ENCODE data around the gene SLC7A10.
A peak's percentile ranks its signal among the peaks of the same experiment; 100 is the strongest.
"Not testable (repeated sequence)": the region's sequence is repeated elsewhere in the genome, so short reads cannot be mapped to it uniquely, and the experiment has no call there.

Gene SLC7A10

DNA sequence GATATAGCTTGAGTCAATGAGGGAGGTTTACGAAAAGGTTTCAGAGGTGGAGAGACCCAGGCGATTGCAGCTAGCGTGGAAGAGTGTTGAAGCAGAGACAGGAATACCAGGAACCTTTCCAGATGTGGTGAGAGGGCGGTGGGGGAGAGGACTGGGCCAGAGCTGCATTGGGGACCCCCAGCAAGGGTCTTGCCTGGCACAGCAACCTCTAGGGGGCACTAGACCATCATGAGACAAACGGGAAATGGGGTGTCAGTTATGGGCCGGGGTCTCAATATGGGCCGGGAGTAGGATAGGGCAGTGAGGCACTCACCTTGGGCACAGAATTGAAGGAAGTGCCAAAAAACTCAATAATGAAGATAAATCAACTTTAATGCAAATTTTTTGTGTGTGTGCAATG lies 33.6 kb downstream of the SLC7A10 start:
- TF ChIP-seq, protein P1, sequence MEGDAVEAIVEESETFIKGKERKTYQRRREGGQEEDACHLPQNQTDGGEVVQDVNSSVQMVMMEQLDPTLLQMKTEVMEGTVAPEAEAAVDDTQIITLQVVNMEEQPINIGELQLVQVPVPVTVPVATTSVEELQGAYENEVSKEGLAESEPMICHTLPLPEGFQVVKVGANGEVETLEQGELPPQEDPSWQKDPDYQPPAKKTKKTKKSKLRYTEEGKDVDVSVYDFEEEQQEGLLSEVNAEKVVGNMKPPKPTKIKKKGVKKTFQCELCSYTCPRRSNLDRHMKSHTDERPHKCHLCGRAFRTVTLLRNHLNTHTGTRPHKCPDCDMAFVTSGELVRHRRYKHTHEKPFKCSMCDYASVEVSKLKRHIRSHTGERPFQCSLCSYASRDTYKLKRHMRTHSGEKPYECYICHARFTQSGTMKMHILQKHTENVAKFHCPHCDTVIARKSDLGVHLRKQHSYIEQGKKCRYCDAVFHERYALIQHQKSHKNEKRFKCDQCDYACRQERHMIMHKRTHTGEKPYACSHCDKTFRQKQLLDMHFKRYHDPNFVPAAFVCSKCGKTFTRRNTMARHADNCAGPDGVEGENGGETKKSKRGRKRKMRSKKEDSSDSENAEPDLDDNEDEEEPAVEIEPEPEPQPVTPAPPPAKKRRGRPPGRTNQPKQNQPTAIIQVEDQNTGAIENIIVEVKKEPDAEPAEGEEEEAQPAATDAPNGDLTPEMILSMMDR (IDR thresholded peaks at IDR 0.05; ENCODE audit: insufficient read depth, low read depth, low read length, missing control alignments) = no peak
- no peak for DNase-seq (ENCODE audit: low read depth)
- no peak overlapping the region for H3K4me3 ChIP-seq (ENCODE audit: low read length)

DNA sequence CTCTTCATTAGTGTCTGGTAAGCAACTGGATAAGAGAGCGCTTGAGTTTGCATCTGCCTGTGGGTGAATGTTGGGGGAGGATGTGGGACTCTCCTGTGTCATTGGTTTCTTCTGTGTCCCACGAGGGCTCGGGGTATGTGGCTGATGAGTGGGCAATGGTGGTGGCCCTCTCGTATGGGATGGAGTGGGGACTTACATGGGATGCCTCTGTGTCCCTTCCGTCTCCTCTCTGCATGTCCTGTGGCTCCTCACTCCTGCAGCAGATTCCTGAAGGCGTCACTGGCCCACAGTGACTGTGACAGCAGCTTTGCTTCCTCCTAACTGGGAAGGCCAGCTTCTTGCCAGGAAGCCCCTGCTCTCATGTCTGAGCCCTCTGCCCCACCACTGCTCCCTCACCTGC lies 34.1 kb downstream of the SLC7A10 start:
- TF ChIP-seq, protein P1 (IDR thresholded peaks at IDR 0.05; ENCODE audit: insufficient read depth, low read depth, low read length, missing control alignments) = no peak
- no peak overlapping the region for H3K4me3 ChIP-seq (ENCODE audit: low read length)
- no peak for DNase-seq (ENCODE audit: low read depth)

DNA sequence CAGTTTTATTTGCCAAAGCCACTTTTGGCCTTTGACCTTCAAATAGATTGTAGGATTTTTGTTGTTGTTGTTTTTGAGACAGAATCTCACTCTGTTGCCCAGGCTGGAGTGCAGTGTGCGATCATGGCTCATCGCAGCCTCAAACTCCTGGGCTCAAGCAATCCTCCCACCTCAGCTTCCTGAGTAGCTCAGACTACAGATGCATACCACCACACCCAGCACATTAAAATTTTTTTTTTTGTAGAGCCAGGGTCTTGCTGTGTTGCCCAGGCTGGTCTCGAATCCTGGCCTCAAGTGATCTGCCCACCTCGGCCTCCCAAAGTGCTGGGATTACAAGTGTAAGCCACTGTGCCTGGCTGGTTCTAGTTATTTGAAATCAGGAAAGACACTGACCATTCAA lies 34.6 kb downstream of the SLC7A10 start:
- DNase-seq (ENCODE audit: low read depth); H3K4me3 ChIP-seq (ENCODE audit: low read length): not testable (repeated sequence)

DNA sequence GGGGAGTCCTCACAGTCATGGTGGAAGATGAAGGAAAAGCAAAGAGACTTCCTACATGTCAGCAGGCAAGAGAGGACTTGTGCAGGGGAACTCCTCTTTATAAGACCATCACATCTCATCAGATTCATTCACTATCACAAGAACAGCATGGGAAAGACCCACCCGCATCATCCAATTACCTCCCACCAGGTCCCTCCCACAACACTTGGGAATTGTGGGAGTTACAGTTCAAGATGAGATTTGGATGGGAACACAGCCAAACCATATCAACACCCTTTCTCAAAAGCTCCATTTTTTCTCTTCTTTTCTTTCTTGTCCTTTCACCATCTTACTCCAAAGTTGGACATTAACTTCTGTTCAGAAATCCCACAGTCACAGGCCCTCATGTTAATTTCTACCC lies 36.2 kb downstream of the SLC7A10 start:
- no peak for DNase-seq (ENCODE audit: low read depth)
- TF ChIP-seq, protein P1 (IDR thresholded peaks at IDR 0.05; ENCODE audit: insufficient read depth, low read depth, low read length, missing control alignments) = no peak
- H3K4me3 ChIP-seq (ENCODE audit: low read length) = no peak overlapping the region

DNA sequence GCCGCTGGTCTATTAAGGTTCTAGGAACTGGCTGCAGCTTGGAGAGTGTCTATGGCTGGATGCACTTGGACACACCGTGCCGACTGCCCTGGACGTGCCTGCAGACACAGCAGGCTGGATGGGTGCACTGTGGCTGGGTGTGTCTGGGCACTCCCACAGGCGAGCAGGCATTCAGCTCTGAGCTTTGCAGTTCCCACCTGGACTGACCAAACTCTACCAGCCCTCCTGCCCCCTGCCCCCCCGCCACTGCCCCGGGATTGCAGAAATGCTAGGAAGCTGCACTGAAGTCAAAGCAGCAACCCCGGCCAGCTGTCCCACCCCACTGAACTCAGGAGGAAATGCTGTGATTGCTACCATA lies 38.5 kb downstream of the SLC7A10 start:
- DNase-seq (ENCODE audit: low read depth) = no peak

DNA sequence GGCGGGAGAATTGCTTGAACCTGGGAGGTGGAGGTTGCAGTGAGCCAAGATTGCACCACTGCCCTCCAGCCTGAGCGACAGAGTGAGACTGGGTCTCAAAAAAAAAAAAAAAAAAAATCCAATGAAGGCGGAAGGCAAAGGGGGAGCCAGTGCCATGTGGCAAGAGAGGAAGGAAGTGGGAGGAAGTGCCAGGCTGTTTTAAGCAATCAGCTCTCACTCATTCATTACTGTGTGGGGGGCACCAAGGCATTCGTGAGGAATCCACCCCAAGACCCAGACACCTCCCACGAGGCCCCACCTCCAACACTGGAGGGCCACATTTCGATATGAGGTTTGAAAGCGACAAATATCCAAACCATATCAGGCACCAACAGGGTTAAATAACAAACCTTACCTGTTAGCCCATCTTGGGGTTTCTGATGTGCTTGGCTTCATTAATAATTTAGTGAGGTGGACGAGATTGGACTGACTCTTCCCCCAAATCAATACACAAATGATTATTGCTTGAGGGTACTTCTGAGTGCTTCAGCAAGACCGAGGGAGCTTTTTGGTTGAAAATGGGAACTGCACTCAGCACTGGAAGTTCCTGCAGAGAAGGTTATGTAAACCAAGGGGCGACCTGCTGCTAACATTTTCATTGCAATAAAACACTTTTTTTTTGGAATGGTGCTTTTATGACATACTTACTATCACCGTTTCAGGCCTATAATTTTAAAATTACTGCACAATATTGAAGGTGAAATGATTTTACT lies 39.0 kb downstream of the SLC7A10 start:
- TF ChIP-seq, protein P1 (IDR thresholded peaks at IDR 0.05; ENCODE audit: insufficient read depth, low read depth, low read length, missing control alignments) = no peak
- no peak overlapping the region for H3K4me3 ChIP-seq (ENCODE audit: low read length)
- no peak for DNase-seq (ENCODE audit: low read depth)

More for the DNA sequence above, 38.5 kb downstream of the SLC7A10 start:
- no peak overlapping the region for H3K4me3 ChIP-seq (ENCODE audit: low read length)
- TF ChIP-seq, protein P1 (IDR thresholded peaks at IDR 0.05; ENCODE audit: insufficient read depth, low read depth, low read length, missing control alignments) = no peak

DNA sequence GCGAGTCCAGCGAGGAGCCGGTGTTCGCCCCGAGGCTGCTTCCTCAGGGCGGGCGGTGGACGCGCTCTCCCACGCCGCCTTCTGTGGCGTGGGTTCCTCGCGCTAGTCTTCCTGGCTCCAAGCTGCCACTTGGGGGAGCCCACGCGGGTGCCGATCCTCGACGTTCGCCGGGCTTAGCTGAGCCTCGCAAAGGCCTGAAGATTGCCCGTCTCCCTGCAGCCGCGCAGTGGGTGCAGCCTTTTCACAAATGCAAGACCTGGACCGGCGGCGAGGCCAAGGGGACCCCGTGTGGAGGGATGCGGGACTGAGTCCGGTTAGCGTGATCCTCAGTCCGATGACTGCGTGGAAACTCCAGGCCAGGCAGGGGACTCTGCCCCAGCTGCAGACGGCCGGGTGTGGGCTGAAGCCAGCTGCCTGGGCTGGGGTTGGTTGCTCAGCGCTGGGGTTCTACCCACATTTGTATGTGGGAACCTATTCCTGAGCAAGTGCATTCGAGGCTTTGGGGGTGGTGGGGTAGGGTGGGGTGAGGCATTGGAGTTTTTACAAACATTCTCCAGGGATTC lies 48.2 kb downstream of the SLC7A10 start:
- H3K4me3 ChIP-seq (ENCODE audit: low read length) = peak overlapping the region; percentile 56
- TF ChIP-seq, protein P1 (IDR thresholded peaks at IDR 0.05; ENCODE audit: insufficient read depth, low read depth, low read length, missing control alignments) = peak; percentile 35
- DNase-seq (ENCODE audit: low read depth) = no peak
